ACHN (cell line): ENCODE data around the gene TAS1R1.

Experiments used
- DNase-seq: peaks from one replicate; pipeline ENCODE4 v3.0.0-alpha.2; 2015
- in situ Hi-C: cut with HindIII; loops from 2 replicates; pipeline ENCODE4 v1.10.0; 2017; ENCODE audit warnings: low sequenced_read_pairs, low pct_ligation_motif_present, low pct_unique_long_range_greater_than_20kb

The TAS1R1 gene

DNA sequence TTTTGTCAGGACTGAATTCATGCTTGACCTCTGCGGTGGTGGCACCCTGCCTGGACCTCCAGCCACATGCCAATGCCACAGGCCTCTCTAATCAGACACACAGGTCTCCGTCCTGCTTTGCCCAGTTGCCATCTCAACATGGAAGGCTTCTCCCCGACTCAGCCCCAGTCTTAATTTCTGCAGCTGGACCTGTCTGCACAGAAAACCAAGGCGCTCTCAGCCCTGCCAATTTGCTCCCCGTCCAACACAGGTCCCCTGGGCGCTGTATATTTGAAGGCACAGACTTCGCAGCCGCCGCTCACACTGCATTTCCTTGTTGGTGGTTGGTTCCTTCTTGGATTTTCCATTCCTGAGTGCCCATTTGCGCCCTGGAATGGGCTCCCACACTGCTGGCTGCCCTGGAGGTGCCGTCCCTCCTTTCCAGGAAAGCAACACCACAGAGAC lies 35.6 kb upstream of the TAS1R1 start:
- in situ Hi-C loops: no loop called here
- no peak for DNase-seq

DNA sequence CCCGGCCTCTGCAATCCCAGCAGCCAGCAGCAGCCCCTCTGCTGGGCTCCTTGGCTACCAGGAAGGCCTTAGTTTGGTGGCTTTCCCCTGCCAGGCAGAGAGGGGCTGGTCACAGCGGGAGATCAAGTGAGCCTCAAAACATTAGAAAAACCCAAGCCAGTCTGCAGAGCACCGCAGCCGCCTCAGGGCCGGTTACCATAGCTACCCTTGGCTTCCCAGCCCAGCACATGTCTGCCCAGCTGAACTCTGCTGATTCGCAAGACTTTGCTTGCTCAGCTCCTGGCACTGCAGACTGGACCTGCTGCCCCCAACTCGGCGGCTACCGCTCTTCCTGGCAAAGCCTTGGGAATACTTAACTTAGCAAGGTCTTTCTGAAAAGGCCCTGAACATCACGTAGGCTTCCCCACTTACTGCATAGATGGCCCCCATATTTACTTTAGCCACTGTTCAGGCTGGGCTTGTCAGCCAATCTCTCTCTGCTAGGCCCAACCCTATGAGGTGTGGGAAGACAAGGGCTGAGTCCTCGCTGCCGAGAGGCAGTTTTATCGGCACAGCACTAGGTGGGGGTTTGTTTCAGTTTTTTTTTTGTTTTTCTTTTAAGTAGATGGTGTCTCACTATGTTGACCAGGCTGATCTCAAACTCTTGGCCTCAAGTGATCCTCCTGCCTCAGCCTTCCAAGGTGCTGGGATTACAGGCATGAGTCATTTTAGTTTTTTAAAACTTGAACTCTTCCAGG lies 35.0 kb upstream of the TAS1R1 start:
- no peak for DNase-seq
- in situ Hi-C loops: no loop called here

DNA sequence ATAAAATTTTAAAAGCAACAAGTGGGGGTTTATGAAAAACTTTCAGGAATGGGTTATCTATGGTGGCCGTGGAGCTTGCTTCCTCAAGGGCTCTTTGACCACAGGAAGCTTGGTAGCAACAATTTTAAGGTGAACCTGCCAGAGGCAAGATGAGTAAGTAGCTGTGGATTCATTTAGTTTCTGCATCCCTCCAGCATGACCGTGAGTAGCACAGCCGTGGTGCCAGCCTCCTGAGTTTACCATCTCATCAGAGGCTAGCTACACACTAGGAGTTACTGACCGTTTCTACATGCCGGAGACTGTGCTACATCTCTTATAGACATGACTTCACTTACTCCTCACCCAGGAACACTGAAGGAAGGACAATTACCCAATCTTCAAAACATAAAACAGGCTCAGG lies 33.6 kb upstream of the TAS1R1 start:
- in situ Hi-C loops: no loop called here

DNA sequence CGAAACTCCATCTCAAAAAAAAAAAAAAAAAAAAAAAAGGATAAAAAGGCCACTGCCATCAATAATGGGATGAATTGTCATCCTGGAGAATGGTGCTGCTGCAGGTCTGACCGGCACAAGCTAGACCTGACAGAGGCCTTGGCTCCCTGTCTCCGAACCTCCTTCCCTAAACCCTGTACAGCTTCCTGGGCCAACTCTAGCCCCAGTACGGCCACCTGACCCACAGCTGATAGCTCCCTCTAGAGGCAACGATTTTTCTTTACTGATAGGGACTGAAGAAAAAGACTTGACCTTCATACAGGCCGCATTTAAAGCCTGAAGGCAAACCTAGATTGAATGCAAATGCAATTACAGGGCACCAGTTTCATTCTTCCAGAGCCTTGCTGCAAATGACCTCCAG lies 31.5 kb upstream of the TAS1R1 start:
- in situ Hi-C loops: no loop called here
- peak; percentile 55 for DNase-seq

More for the DNA sequence above, 33.6 kb upstream of the TAS1R1 start:
- no peak for DNase-seq

DNA sequence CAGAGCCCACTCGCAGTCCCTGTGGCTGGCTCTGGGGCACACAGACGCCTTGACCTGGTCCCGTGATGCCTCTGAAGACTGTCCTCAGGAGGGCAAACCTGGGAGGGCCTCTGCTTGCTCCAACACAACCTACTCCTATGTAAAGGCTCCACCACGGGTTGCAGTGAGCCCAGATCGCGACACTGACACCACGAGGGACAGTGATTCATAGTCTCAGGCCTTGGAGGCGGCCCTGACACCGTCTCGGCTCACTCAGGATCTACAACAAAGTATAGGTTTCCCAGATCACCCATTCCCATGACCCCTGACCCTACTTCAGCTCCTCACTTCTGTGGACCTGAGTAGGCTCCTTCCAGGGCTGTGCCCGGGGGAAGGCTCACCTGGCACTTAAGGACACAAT lies 28.8 kb upstream of the TAS1R1 start:
- no peak for DNase-seq
- in situ Hi-C loops: no loop called here

DNA sequence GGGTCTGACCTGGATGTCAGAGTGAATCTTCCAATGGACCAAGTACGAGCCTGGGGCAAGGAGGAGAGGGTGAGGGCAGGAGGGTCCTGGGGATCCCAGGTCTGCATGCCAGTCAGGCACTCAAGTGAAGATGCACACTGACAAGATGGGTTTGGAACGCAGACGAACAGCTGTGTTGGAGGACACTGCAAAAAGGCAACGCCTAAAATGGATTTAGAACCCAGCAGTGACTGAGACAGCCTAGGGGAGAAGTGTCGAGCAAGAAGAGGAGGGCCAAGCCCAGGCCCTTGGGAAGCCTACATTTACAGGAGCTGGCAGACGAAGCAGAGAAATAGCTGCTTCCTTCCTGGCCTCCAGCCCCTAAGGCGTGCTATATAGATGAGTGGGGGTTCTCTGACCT lies 26.6 kb upstream of the TAS1R1 start:
- DNase-seq: no peak
- in situ Hi-C loops: no loop called here

DNA sequence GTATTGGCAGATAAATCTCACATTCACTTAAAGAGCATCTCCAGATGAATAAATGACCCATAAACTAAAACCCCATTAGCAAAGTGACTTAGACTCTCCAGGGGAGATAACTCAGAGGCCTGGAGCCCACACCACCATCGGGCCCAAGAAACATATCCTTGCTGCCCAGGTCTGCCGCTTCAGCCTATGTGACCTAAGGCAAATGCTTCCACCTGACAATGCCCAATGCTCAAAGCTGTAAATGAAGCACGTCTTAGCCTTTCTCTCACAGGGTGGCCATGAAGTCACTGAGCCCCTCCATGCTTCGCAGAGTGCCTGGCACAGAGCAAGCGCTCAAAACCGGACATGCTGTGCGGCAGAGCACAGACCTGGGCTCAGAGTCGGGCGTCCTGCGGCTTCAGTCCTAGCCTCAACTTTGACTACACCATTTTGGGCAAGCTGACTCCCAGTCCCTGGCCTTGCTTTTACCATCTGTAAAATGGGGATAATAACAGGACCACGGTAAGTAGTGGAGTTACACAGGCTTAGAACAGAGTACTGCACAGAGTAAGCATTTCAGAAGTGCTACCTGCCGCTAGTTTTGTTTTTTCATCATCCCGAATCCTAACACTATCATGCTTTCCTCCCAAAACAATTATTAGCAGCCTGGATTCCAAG lies 24.5 kb upstream of the TAS1R1 start:
- DNase-seq: no peak
- in situ Hi-C loops: no loop called here

DNA sequence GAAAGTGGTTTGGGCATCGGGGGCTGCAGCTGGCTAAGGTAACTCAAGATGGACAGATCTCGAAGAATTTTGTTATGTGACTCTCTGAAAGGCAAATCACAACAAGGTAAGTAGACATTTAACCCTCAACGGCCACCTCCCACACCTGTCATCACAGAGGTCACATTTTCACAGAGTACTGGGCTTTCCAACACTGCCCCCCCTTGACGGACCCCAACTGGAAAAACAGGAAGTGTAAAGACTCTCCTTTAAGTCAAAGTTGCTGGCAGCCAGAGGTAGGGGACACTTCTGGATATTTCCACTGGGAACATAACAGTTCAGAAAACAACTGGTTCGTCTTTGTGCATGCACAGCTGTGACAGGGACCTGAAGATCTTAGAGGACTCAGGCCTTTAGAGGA lies 23.1 kb upstream of the TAS1R1 start:
- in situ Hi-C loops: no loop called here
- DNase-seq: no peak

DNA sequence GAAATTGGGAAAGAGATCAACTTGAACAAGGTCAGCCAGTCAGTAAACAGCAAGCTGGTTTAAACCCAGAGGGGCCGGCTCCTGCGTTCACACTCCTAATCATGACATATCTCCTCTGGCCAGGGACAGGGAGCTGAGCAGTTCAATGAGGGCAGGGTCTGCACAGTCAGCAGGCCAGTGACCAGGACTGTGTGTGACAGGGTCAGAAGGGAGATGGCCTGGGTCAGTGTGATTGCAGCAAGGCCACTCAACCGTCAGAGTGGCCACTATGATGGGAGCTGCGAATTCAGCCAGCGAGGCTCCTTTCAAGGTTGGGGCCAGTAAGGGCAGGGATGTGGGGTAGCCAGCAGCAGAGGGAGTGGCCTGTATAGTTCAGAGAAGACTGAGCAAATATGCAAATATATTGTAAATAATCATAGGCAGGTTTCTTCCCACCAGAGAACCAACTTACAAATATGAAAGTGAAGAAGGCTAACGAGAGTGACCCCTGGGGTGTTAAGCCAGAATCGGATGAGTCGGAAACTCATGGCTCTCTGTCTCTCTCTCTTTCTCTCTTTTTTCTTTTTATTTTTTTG lies 20.8 kb upstream of the TAS1R1 start:
- in situ Hi-C loops: no loop called here
- DNase-seq: no peak

DNA sequence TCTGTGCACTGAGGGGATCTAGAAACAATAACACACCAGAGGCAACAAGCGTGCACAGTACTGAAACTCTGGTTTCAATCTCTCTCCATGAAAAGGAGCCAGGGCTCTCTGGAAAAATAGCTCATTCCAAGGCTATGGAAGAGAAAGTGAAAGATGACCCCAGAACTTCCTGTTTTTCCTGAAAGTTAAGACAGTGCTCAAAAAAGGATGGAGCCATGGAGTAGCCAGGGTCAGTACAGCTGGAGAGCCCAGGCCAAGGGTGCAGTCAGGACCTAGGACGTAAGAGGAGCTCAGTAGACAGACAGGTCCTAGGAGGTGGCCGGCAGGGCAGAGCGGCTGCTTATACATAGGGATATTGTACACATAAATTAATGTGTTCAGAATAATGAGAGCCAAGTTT lies 19.9 kb upstream of the TAS1R1 start:
- in situ Hi-C loops: no loop called here
- DNase-seq: no peak

DNA sequence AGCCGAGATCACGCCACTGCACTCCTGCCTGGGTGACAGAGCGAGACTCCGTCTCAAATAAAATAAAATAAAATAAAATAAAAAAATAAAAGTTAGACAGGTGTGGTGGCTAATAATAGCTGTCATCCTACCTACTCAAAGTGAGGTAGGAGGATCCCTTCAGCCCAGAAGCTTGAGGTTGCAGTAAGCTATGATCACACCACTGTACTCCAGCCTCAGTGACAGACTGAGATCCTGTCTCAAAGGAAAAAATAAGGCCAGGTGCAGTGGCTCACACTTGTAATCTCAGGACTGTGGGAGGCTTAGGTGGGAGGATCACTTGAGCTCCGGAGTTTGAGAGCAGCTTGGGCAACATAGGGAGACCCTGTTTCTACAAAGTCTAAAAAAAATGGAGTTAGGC lies 18.8 kb upstream of the TAS1R1 start:
- no peak for DNase-seq

DNA sequence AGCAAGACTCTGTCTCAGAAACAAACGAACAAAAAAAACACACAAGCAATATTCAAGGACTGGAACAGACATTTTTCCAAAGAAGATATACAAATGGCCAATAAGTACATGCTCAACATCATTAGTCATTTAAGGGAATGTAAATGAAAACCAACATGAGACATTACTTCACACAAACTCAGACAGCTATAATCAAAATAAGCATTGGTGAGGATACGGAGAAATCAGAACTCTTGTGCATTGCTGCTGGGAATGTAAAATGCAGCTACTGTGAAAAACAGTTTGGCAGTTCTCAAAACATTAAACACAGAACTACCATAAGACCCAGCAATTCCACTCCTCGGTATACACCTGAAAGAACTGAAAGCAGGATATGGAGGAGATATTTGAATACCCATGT lies 16.2 kb upstream of the TAS1R1 start:
- no peak for DNase-seq
- in situ Hi-C loops: no loop called here

More for the DNA sequence above, 18.8 kb upstream of the TAS1R1 start:
- in situ Hi-C loops: no loop called here

DNA sequence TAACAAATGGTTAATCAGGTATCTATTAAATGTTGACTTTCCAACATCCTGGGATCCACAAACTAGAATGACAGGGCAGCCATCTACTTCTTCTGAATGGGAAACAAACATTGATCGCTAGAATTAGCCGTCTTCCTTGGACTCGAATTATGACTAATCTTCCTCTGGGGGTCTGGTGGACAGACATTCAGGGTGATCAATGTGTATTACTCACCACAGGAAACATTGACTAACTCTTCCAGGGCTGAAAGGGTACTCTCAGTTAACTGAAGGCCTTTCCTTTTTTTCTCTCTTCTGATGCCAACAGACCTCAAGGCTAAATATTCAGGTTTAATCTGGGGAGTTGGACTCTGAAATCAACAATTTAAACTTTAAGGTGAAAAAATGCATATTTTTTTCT lies 10.3 kb upstream of the TAS1R1 start:
- in situ Hi-C loops: no loop called here
- no peak for DNase-seq

DNA sequence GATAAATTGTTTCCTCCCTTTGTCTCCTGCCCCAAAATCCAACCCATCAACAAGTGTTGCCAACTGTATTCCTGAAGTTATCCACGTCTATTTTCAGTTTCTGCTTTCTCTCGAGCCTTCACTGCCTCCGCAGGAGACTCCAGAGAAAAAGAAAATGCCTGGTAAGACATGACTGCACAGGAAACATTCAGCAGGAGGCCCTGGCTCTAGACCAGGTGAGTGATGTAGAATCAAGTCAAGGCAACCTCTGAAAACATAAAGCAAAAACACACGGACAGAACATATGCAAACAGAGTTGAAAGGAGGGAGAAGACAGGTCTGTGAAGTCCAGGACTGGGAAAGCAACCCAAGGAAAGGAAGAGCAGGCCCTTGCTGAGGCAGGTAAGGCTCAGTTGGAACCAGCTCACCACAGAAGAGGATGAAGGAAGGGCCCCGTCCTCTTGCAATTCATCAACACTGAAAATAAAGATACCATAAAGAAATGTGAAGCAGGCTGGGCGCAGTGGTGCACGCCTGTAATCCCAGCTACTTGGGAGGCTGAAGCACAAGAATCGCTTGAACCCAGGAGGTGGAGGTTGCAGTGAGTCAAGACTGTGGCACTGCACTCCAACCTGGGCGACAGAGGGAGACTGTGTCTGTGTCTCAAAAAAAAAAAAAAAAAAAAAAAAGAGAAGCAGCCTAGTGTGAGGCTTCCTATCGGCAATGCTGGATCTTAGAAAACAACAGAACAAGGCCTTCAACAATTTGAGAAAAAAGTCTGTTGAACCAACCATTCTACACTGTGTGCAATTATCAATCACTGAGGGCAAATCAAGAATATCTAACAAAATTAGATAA lies 9.6 kb upstream of the TAS1R1 start:
- in situ Hi-C loops: no loop called here
- DNase-seq: no peak

DNA sequence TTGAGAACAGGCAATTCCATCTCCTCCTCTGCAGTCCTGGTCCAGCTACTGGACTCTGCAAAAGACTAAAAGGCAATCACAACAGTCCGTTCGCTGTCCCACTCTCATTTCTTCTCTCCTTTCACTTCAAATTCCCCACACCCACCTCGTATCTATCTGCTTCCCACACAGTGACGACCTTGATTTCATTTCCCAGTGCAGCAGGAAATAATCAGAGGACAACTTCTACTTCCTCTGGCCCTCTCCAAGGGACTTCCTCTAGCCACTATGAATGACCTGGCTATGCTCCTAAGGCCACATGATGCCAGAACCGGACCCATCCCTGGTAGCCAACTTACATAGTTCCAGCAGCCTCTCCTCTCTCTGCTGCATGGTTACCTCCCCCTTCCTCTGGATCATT lies 8.8 kb upstream of the TAS1R1 start:
- DNase-seq: no peak
- in situ Hi-C loops: no loop called here

DNA sequence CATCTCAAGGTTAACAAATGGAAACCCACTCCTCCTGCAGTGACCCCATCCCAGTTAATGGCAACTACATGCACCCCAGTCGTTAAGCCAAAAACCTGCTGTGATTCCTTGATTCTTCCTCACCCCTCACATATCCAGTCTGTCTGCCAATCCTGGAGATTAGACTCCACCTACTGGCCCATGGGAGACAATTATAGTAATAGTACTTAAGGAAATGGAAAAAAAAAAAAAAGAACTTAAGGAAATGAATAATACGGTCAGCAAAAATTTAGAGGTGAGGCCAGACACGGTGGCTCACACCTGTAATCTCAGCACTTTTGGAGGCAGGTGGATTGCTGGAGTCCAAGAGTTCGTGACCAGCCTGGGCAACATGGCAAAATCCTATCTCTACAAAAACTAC lies 7.8 kb upstream of the TAS1R1 start:
- DNase-seq: no peak

DNA sequence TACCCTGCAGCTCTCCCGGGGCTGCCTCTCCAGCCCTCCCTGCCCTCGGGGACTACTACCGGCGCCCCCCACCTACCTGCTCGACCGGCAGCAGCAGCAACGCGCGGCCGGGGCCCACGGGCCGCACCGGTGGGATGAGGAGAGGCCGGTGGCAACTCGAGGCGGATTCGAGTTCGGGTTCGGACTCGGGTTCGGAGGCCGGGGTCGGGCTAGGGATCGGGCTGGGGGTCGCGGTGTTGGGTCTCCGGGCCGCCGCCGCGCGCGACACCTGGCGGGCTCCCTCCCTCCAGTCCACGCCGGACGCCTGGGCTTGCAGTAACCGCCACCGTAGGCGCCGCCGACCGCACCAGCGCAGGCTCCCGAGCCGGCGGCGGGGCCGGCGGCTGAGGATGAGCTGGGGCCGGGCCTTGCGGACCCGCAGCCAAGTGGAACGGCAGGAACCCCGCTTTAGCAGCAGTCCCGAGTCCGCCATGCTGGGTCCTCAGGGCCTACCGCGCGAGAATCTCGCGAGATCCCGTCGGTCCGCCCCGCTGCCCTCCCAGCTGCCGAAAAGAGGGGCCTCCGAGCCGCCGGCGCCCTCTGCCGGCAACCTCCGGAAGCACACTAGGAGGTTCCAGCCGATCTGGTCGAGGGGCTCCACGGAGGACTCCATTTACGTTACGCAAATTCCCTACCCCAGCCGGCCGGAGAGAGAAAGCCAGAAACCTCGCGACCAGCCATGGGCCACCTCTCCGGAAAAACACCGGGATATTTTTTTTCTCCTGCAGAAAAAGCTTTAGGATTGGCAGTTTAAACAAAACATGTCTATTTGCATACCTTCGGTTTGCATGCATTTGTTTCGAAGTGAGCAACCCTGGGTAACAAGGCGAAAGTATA lies 838 bp upstream of the TAS1R1 start, which contains the start of gene NOL9:
NOL9 (minus strand) TSS at position 483 of the 876 bp plus-strand sequence; CDS start at position 472, 11 bp downstream.
- peak; percentile 89 for DNase-seq
- in situ Hi-C loops: no loop called here

More for the DNA sequence above, 7.8 kb upstream of the TAS1R1 start:
- in situ Hi-C loops: no loop called here

DNA sequence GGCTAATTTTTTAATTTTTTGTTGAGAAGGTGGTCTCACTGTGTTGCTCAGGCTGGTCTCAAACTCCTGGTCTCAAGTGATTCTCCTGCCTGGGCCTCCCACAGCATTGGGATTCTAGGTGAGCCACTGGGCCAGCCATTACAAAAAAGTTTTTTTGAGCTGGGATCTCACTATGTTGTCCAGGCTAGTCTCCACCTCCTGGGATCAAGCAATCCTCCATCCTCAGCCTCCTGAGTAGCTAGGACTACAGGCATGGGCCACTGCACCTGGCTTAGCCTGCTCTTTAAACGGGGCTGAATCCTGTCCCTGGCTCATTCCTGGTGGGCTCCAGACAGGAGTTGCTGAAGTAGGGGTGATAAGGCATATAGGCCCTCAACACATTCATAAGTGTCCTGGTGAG lies 2.5 kb downstream of the TAS1R1 start:
- DNase-seq: no peak
- in situ Hi-C loops: no loop called here
